Parathyroid adenoma (tissue), 2 donors: Measurements from ENCODE around the gene PLSCR1.

Experiments used
- H2AFZ ChIP-seq: fragments of 300-600 bp; sonication (generic); one replicate; pipeline ENCODE4 v1.7.0; 2017; ENCODE audit warnings: antibody characterized with exemption, mild to moderate bottlenecking
- H3K27ac ChIP-seq: fragments of 300-600 bp; sonication (generic); one replicate; pipeline ENCODE4 v1.7.0; 2017
- H3K27me3 ChIP-seq: fragments of 300-600 bp; sonication (generic); one replicate; pipeline ENCODE4 v1.7.0; 2017; ENCODE audit warnings: low read length; ENCODE audit not compliant: control insufficient read depth, insufficient read depth
- H3K36me3 ChIP-seq: fragments of 300-600 bp; sonication (generic); one replicate; pipeline ENCODE4 v1.7.0; 2017; ENCODE audit warnings: low read length; ENCODE audit not compliant: control insufficient read depth, insufficient read depth
- H3K4me1 ChIP-seq: fragments of 300-600 bp; sonication (generic); one replicate; pipeline ENCODE4 v1.7.0; 2017; ENCODE audit warnings: control low read depth
- H3K4me2 ChIP-seq: fragments of 300-600 bp; sonication (generic); one replicate; pipeline ENCODE4 v1.7.0; 2017; ENCODE audit warnings: low read length
- H3K4me3 ChIP-seq: fragments of 300-600 bp; sonication (generic); one replicate; pipeline ENCODE4 v1.7.0; 2017; ENCODE audit warnings: low read depth, low read length
- H3K79me2 ChIP-seq: fragments of 300-600 bp; sonication (generic); one replicate; pipeline ENCODE4 v1.7.0; 2017; ENCODE audit warnings: control low read depth
- H3K9ac ChIP-seq: fragments of 300-600 bp; sonication (generic); one replicate; pipeline ENCODE4 v1.7.0; 2017; ENCODE audit warnings: mild to moderate bottlenecking
- H3K9me3 ChIP-seq: fragments of 300-600 bp; sonication (generic); one replicate; pipeline ENCODE4 v1.7.0; 2017; ENCODE audit warnings: low read length; ENCODE audit not compliant: control insufficient read depth
- TF ChIP-seq, protein P1 (sequence below): fragments of 300-600 bp; sonication (generic); IDR thresholded peaks from one replicate; pipeline ENCODE4 v1.7.0; 2017; ENCODE audit warnings: antibody characterized with exemption, mild to moderate bottlenecking
- donor health status: primary hyperparathyroidism.

PLSCR1 gene

DNA sequence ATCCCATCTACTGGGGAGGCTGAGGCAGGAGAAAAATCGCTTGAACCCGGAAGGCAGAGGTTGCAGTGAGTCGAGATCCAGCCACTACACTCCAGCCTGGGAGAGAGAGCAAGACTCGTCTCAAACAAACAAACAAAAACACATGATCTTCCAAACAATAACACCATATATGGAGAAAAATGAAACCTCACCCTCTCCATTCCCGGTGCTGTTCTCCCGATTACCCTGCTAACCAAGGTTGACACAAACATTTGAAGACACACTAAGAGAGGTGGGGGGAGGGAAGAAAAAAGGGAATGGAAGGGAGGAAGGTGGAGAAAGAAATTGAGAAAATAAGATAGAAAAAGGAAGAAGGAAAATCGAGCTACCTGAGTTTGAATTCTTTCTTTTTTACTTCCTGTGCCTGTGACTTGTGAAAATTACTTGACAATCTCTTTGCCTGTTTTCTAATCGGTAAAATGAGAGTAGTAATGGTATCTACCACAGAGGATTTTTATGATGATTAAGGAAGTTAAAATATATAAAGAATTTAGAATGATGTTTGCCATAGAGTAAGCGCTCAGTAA lies 73.9 kb downstream of the PLSCR1 start:
- TF ChIP-seq, protein P1, sequence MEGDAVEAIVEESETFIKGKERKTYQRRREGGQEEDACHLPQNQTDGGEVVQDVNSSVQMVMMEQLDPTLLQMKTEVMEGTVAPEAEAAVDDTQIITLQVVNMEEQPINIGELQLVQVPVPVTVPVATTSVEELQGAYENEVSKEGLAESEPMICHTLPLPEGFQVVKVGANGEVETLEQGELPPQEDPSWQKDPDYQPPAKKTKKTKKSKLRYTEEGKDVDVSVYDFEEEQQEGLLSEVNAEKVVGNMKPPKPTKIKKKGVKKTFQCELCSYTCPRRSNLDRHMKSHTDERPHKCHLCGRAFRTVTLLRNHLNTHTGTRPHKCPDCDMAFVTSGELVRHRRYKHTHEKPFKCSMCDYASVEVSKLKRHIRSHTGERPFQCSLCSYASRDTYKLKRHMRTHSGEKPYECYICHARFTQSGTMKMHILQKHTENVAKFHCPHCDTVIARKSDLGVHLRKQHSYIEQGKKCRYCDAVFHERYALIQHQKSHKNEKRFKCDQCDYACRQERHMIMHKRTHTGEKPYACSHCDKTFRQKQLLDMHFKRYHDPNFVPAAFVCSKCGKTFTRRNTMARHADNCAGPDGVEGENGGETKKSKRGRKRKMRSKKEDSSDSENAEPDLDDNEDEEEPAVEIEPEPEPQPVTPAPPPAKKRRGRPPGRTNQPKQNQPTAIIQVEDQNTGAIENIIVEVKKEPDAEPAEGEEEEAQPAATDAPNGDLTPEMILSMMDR: no peak
- Histone ChIP-seq H2AFZ (no peak overlapping the region), H3K4me1 (no peaks in the 10 kb centered on the region), H3K27me3 (no peaks in the 10 kb centered on the region), H3K4me3 (peak overlapping the region; percentile 86), H3K27ac (no peak overlapping the region), H3K36me3 (no peaks in the 10 kb centered on the region), H3K9me3 (no peaks in the 10 kb centered on the region), H3K4me2 (no peak overlapping the region), H3K79me2 (no peaks in the 10 kb centered on the region), H3K9ac (no peak overlapping the region)

- Histone ChIP-seq H3K9ac (no peak within 1 kb of the TSS), H3K9me3 (no peaks in the 10 kb centered on the region), H2AFZ (peak within 1 kb of the TSS; percentile 84), H3K4me3 (peak within 1 kb of the TSS; percentile 86), H3K4me2 (peak within 1 kb of the TSS; percentile 87), H3K27ac (no peak within 1 kb of the TSS), H3K4me1 (no peaks in the 10 kb centered on the region), H3K79me2 (no peaks in the 10 kb centered on the region), H3K36me3 (no peaks in the 10 kb centered on the region), H3K27me3 (no peaks in the 10 kb centered on the region)
- TF ChIP-seq, protein P1: no peak
Measured at GRCh38 chr3:146469150-146470017, 75.0 kb downstream of the PLSCR1 start, which contains the start of gene PLSCR2. TSS of gene PLSCR2 (minus strand) at chr3:146469561. CDS start at chr3:146459904, 9,657 bp downstream.

DNA sequence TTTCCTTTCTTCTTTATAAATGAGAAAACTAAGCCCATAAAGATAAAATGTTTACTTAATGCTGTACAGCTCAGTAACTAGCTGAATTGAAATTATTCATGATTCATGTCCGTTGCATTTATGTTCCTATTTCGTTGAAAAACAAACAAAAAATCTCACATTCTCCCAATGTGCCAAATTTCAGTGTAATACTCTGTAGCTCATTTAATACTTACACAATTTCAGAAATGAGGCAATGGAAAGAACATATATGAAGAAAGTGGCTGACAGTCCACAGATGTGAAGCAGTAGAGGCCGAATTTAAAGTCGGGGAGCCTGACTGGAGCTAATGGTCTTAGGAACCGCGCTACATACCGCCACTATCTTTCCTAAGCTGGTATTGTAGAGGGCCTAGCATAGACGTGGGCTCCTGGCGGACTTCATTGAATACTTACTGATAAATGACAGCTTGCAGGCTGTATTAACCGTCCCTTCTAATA lies 75.7 kb downstream of the PLSCR1 start:
- Histone ChIP-seq H3K9me3 (no peaks in the 10 kb centered on the region), H2AFZ (no peak overlapping the region), H3K9ac (no peak overlapping the region), H3K79me2 (no peaks in the 10 kb centered on the region), H3K27ac (no peak overlapping the region), H3K4me3 (peak overlapping the region; percentile 86), H3K27me3 (no peaks in the 10 kb centered on the region), H3K36me3 (no peaks in the 10 kb centered on the region), H3K4me1 (no peaks in the 10 kb centered on the region), H3K4me2 (peak overlapping the region; percentile 87)
- TF ChIP-seq, protein P1: no peak

- no peak overlapping the region for H3K4me2 ChIP-seq
- no peaks in the 10 kb centered on the region for H3K4me1 ChIP-seq
- H3K36me3 ChIP-seq: no peaks in the 10 kb centered on the region
- H3K9ac ChIP-seq: no peak overlapping the region
- no peak overlapping the region for H2AFZ ChIP-seq
- H3K4me3 ChIP-seq: no peak overlapping the region
- TF ChIP-seq, protein P1: no peak
- no peaks in the 10 kb centered on the region for H3K79me2 ChIP-seq
- no peaks in the 10 kb centered on the region for H3K9me3 ChIP-seq
- H3K27ac ChIP-seq: no peak overlapping the region
- H3K27me3 ChIP-seq: no peaks in the 10 kb centered on the region
Measured at GRCh38 chr3:146468234-146468633, 76.2 kb downstream of the PLSCR1 start.
